Measurements from ENCODE around the gene SCNM1.
A peak's percentile ranks its signal among the peaks of the same experiment; 100 is the strongest.

Gene SCNM1

GRCh38 chr1:151142411-151143056 is 23.4 kb upstream of the SCNM1 start:
- no peak overlapping the region for H3K4me3 ChIP-seq (ENCODE audit: control insufficient read depth, low read depth, low read length)
- no peak for DNase-seq (ENCODE audit: low read depth)
- TF ChIP-seq, protein P1, sequence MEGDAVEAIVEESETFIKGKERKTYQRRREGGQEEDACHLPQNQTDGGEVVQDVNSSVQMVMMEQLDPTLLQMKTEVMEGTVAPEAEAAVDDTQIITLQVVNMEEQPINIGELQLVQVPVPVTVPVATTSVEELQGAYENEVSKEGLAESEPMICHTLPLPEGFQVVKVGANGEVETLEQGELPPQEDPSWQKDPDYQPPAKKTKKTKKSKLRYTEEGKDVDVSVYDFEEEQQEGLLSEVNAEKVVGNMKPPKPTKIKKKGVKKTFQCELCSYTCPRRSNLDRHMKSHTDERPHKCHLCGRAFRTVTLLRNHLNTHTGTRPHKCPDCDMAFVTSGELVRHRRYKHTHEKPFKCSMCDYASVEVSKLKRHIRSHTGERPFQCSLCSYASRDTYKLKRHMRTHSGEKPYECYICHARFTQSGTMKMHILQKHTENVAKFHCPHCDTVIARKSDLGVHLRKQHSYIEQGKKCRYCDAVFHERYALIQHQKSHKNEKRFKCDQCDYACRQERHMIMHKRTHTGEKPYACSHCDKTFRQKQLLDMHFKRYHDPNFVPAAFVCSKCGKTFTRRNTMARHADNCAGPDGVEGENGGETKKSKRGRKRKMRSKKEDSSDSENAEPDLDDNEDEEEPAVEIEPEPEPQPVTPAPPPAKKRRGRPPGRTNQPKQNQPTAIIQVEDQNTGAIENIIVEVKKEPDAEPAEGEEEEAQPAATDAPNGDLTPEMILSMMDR (conservative IDR thresholded peaks at IDR 0.05; ENCODE audit: control insufficient read depth, insufficient read depth, low read depth, low read length): no peak

DNA sequence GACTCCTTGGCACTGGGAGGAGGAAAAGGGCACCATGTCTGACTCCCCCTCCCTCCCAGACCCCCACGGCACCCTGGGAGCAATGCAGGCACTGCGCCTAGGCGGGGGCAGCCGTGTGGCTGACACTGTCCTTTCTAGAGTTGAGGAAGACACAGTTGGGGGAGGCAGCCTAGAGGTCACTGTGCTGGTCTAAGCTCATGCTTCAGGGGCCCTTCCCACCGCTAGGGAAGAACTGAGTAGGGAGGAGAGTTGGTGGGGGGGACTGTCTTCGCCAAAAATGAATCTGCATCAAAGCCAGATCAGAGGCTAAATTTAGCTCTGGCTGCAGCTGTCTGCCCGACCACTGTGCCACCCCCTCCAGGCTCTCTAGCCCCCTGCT is 22.9 kb upstream of the SCNM1 start:
- no peak for DNase-seq (ENCODE audit: low read depth)
- no peak overlapping the region for H3K4me3 ChIP-seq (ENCODE audit: control insufficient read depth, low read depth, low read length)
- TF ChIP-seq, protein P1 (conservative IDR thresholded peaks at IDR 0.05; ENCODE audit: control insufficient read depth, insufficient read depth, low read depth, low read length): no peak

DNA sequence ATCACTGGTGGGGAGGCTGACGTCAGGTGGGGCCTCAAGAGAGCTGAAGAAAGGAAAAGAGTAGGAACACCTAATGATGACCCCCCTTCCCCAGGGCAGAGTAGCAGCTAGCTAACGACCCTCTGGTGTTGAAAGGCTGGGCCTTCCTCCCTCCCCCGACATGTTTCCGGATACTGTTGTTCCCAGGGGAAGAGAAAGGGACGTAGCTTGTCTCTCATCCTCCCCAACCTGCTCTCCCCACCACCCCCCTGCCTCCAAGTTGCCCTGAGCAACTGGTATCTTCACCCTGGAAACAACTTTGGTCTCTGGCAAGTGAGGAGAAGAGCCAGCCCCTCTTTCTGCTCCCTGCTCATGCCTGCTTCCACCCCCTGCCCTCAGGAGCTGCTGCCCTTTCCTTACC is 22.0 kb upstream of the SCNM1 start:
- DNase-seq (ENCODE audit: low read depth): no peak
- TF ChIP-seq, protein P1 (conservative IDR thresholded peaks at IDR 0.05; ENCODE audit: control insufficient read depth, insufficient read depth, low read depth, low read length): no peak
- no peak overlapping the region for H3K4me3 ChIP-seq (ENCODE audit: control insufficient read depth, low read depth, low read length)

DNA sequence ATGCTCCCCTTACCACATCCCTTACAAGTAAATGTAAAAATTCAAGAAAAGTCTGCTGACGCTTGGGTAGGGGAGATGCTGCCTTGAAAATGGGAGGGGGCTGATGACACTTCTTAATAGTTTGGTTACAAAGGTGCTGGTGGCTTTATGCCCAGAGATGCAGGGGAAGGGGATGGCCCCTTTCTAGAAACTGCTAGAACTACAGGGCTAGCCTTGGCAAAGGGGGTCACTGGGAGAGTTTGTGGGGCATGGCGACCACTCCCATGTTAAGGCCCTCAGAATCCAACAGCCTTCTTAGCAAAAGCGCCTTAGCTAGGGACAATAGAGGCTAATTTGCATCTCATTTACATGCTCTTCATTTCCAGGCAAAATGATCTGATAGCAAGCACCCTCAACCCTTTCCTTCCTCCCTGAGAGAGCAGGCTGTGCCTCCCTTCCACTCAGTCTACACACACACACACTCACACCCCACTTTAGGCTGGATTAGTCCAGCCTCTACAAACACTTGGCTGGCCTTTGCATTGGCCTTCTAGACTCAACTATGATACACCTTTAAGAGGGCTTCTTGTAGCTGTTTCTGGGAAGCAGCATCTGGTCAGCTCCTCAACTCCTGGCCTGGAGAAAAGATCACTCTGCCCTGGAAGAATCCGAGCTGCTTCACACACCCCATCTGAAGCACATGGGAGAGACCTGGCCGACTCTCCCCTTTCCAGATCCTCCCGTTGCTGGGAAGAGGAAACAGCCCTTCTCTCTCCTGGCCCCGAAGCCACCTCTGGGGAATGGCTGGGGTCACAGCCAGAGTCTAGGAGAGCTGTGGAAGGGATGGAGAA is 21.3 kb upstream of the SCNM1 start:
- no peak for DNase-seq (ENCODE audit: low read depth)
- H3K4me3 ChIP-seq (ENCODE audit: control insufficient read depth, low read depth, low read length): no peak overlapping the region
- TF ChIP-seq, protein P1 (conservative IDR thresholded peaks at IDR 0.05; ENCODE audit: control insufficient read depth, insufficient read depth, low read depth, low read length): no peak

DNA sequence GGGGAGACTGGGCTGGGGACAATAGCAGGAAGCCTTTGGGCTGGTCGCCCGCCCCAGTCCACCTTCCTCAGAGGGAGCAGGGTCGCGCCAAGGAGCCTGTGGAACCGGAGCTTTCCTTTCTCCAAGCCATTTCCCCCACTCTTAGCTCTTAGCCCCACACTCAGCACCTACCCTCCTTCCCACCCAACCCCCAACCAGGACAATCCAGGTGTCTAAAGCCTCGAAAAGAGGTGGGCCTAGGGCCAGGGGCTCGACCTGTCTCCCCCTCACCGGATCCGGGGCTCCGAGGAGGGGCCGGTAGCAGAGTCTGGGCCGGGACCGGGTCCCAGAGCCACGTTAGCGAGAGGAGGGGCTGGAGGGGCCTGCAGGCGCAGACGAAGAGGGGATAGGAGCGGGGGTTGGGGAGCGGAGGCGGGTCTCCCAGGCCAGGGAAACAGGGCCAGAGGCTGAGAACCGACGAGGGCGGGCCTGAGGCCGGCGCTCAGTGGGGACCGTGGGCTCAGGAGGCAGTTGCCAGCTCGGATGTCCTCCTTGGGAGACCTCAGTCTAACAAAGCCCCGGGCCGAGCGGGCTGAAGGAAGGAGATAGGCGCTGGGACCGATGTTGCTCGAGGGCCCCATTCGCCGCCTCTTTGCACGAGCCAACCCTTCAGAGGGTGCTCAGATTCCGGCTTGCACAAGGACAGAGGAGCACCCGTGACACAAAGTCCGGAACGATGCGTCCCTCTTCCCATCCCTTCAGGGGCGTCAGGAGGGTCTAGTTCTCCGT is 20.5 kb upstream of the SCNM1 start:
- TF ChIP-seq, protein P1 (conservative IDR thresholded peaks at IDR 0.05; ENCODE audit: control insufficient read depth, insufficient read depth, low read depth, low read length): no peak

GRCh38 chr1:151146072-151146411 is 19.9 kb upstream of the SCNM1 start:
- H3K4me3 ChIP-seq (ENCODE audit: control insufficient read depth, low read depth, low read length): peak overlapping the region; percentile 66
- no peak for DNase-seq (ENCODE audit: low read depth)
- TF ChIP-seq, protein P1 (conservative IDR thresholded peaks at IDR 0.05; ENCODE audit: control insufficient read depth, insufficient read depth, low read depth, low read length): no peak

More for the DNA sequence above, 20.5 kb upstream of the SCNM1 start:
- H3K4me3 ChIP-seq (ENCODE audit: control insufficient read depth, low read depth, low read length): peak overlapping the region; percentile 66
- DNase-seq (ENCODE audit: low read depth): peak; percentile 11
